MM.1S (cell line): Measurements from ENCODE around the gene MICALL2.

ENCODE experiments used
- DNase-seq: peaks from one replicate; pipeline ENCODE4 v3.0.0-alpha.2; 2015
- H2AFZ ChIP-seq: fragments of 300-600 bp; sonication (generic); 2 replicates; pipeline ENCODE4 v1.6.0; 2016; ENCODE audit warnings: antibody characterized with exemption, low read length
- H3F3A ChIP-seq: fragments of 300-600 bp; sonication (generic); 2 replicates; pipeline ENCODE4 v1.6.1; 2016; ENCODE audit warnings: mild to moderate bottlenecking, antibody characterized with exemption, low read length, moderate library complexity, mixed read lengths; ENCODE audit not compliant: insufficient read depth
- H3K27ac ChIP-seq: fragments of 300-600 bp; sonication (generic); 2 replicates; pipeline ENCODE4 v1.5.1; 2016; ENCODE audit warnings: mild to moderate bottlenecking, low read length
- H3K27me3 ChIP-seq: fragments of 300-600 bp; sonication (generic); replicated peaks from 2 replicates; pipeline ENCODE4 v1.6.0; 2016; ENCODE audit warnings: low read length; ENCODE audit not compliant: insufficient read depth
- H3K36me3 ChIP-seq: fragments of 300-600 bp; sonication (generic); replicated peaks from 2 replicates; pipeline ENCODE4 v1.6.1; 2016; ENCODE audit warnings: mild to moderate bottlenecking, low read length, mixed read lengths; ENCODE audit not compliant: insufficient read depth
- H3K4me1 ChIP-seq: fragments of 300-600 bp; sonication (generic); 2 replicates; pipeline ENCODE4 v1.6.1; 2016; ENCODE audit warnings: low read length, mixed read lengths
- H3K4me2 ChIP-seq: fragments of 300-600 bp; sonication (generic); 2 replicates; pipeline ENCODE4 v1.6.0; 2016; ENCODE audit warnings: low read depth, low read length
- H3K4me3 ChIP-seq: fragments of 300-600 bp; sonication (generic); 2 replicates; pipeline ENCODE4 v1.5.1; 2016; ENCODE audit warnings: low read length, mixed read lengths
- H3K79me2 ChIP-seq: fragments of 300-600 bp; sonication (generic); 2 replicates; pipeline ENCODE4 v1.6.1; 2016; ENCODE audit warnings: mixed run types, low read length, mixed read lengths
- H3K9ac ChIP-seq: fragments of 300-600 bp; sonication (generic); 2 replicates; pipeline ENCODE4 v1.6.1; 2016; ENCODE audit warnings: low read length, mixed read lengths
- H3K9me2 ChIP-seq: fragments of 300-600 bp; sonication (generic); replicated peaks from 2 replicates; pipeline ENCODE4 v1.6.1; 2016; ENCODE audit warnings: mild to moderate bottlenecking, low read length, mixed read lengths; ENCODE audit not compliant: insufficient read depth
- H3K9me3 ChIP-seq: fragments of 300-600 bp; sonication (generic); replicated peaks from 2 replicates; pipeline ENCODE4 v1.6.1; 2016; ENCODE audit warnings: mild to moderate bottlenecking, low read length, mixed read lengths; ENCODE audit not compliant: insufficient read depth
- H4K20me1 ChIP-seq: fragments of 300-600 bp; sonication (generic); 2 replicates; pipeline ENCODE4 v1.6.1; 2016; ENCODE audit warnings: mild to moderate bottlenecking, low read length, moderate library complexity, mixed read lengths; ENCODE audit not compliant: insufficient read depth
- EZH2 ChIP-seq: fragments of 300-600 bp; sonication (generic); optimal IDR thresholded peaks from 2 replicates; pipeline ENCODE3; 2017; ENCODE audit warnings: low read depth, mild to moderate bottlenecking, antibody characterized with exemption, low read length, mixed read lengths
- EZH2phosphoT487 ChIP-seq: fragments of 300-600 bp; sonication (generic); IDR thresholded peaks from 2 replicates; pipeline ENCODE4 v1.6.1; 2018; ENCODE audit warnings: antibody characterized with exemption, low read length
- TF ChIP-seq, protein P1 (sequence below): fragments of 300-600 bp; sonication (generic); IDR thresholded peaks from 2 replicates; pipeline ENCODE4 v1.5.1; 2016; ENCODE audit warnings: antibody characterized with exemption, low read length, mixed read lengths

The MICALL2 gene

DNA sequence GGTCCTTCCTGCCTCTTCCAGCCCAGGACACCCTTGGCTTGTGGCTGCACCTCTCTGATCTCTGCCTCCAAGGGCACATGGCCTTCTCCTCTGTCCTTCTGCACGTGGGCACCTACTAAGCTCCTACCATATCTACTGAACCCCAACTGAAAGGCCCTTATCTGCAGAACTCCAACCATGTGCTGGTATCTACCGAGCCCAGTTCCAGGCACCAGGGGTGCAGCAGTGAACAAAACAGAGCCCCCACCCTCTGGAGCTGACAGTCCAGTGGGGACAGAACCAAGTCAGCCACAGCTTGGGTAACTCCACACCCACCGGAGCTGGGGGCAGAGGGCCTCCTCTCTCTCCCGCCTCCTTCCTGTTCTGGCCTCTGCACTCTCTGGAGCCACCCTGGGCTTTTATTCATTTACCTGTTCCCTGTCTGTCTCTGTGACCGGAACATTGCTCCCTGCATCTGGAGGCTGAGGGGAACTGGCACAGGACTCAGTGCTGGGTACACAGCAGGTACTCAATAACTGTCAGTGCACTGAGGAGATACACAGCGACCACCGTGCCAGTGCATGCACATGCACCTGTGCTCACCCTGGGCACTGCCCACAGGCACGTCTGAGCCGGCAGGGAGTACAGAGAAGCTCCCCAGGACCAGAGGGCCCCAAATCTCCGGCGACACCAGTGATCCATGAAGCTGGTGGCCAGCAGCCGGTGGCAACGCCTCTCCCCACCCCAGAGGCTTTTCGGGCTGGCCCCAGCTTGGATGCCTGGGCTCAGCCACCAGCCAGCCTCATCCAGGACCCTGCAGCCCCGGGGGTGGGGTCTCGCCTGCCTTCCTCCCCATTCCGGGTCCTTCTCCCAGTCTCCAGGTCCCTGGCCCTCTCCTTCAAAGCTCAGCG lies 2.0 kb downstream of the MICALL2 start:
- peaks cover 9% of the 10 kb centered on the region; the same call in 1 of the 2 replicates for H3F3A ChIP-seq
- H3K9me3 ChIP-seq: no peaks in the 10 kb centered on the region
- H3K4me3 ChIP-seq: no peak overlapping the region
- no peak for TF ChIP-seq EZH2
- no peak for TF ChIP-seq EZH2phosphoT487
- TF ChIP-seq, protein P1, sequence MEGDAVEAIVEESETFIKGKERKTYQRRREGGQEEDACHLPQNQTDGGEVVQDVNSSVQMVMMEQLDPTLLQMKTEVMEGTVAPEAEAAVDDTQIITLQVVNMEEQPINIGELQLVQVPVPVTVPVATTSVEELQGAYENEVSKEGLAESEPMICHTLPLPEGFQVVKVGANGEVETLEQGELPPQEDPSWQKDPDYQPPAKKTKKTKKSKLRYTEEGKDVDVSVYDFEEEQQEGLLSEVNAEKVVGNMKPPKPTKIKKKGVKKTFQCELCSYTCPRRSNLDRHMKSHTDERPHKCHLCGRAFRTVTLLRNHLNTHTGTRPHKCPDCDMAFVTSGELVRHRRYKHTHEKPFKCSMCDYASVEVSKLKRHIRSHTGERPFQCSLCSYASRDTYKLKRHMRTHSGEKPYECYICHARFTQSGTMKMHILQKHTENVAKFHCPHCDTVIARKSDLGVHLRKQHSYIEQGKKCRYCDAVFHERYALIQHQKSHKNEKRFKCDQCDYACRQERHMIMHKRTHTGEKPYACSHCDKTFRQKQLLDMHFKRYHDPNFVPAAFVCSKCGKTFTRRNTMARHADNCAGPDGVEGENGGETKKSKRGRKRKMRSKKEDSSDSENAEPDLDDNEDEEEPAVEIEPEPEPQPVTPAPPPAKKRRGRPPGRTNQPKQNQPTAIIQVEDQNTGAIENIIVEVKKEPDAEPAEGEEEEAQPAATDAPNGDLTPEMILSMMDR: no peak
- peaks cover 8% of the 10 kb centered on the region for H3K79me2 ChIP-seq
- no peak overlapping the region for H2AFZ ChIP-seq
- H3K4me2 ChIP-seq: no peak overlapping the region
- H3K27me3 ChIP-seq: no peaks in the 10 kb centered on the region
- H4K20me1 ChIP-seq: no peaks in the 10 kb centered on the region
- DNase-seq: no peak
- no peaks in the 10 kb centered on the region for H3K36me3 ChIP-seq
- H3K9ac ChIP-seq: no peak overlapping the region
- H3K27ac ChIP-seq: no peak overlapping the region
- peaks cover 24% of the 10 kb centered on the region; the same call in 1 of the 2 replicates for H3K4me1 ChIP-seq
- no peaks in the 10 kb centered on the region for H3K9me2 ChIP-seq

- H3K9me3 ChIP-seq: no peaks in the 10 kb centered on the region
- peak overlapping the region; percentile 92 for H3K4me2 ChIP-seq
- H3K9ac ChIP-seq: peak overlapping the region; percentile 45
- DNase-seq: no peak
- H3K36me3 ChIP-seq: no peaks in the 10 kb centered on the region
- H3K4me3 ChIP-seq: peak overlapping the region; percentile 43
- TF ChIP-seq, protein P1: no peak
- TF ChIP-seq EZH2 (no peak), EZH2phosphoT487 (no peak)
- H2AFZ ChIP-seq: peak overlapping the region; percentile 4
- peaks cover 8% of the 10 kb centered on the region for H3K79me2 ChIP-seq
- peaks cover 24% of the 10 kb centered on the region; the same call in 1 of the 2 replicates for H3K4me1 ChIP-seq
- peaks cover 9% of the 10 kb centered on the region; the same call in 1 of the 2 replicates for H3F3A ChIP-seq
- peak overlapping the region; percentile 66; the same call in 1 of the 2 replicates for H3K27ac ChIP-seq
- H3K27me3 ChIP-seq: no peaks in the 10 kb centered on the region
- H3K9me2 ChIP-seq: no peaks in the 10 kb centered on the region
- no peaks in the 10 kb centered on the region for H4K20me1 ChIP-seq
Observed at GRCh38 chr7:1455955-1456354, 3.3 kb downstream of the MICALL2 start.

DNA sequence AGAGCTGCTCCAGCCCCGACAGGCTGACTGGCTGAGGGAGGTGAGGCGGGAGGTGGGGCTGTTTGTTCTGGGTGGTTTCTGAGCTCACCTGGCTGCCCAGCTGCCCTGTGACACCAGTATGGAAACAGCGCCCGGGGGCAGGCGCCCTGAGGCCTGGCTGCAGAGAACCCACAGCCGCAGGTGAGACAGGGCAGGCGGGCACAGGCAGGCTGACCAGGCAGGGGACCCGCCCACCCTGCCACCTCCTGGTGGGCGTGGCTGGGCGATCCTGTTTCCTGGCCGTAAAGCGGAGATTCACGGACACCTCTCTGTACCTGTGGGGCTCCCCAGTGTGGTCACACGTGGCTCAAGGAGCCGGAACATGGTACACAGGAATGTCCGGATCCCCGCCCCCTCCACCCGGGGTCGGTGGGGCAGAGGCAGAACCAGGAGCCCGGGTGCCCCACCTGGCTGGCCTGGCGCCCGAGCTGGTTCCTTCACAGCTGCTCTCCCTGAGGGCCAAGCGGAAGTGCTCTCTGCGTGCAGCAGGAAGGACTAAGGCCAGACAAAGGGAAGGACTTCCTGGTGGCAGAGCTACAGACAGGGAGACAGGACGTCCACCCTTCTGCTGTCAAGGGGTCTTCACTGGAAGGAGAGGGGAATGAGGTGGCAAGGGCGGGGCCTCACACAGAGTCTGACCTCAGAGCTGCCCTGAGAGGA lies 3.9 kb downstream of the MICALL2 start:
- Histone ChIP-seq H3K9me2 (no peaks in the 10 kb centered on the region), H2AFZ (peak overlapping the region; percentile 4), H3K9ac (peak overlapping the region; percentile 45), H3K4me1 (peaks cover 22% of the 10 kb centered on the region; the same call in 1 of the 2 replicates), H4K20me1 (no peaks in the 10 kb centered on the region), H3K9me3 (no peaks in the 10 kb centered on the region), H3K4me2 (peak overlapping the region; percentile 92), H3K4me3 (peak overlapping the region; percentile 43), H3F3A (peaks cover 9% of the 10 kb centered on the region; the same call in 1 of the 2 replicates), H3K27ac (peak overlapping the region; percentile 66; the same call in 1 of the 2 replicates), H3K36me3 (no peaks in the 10 kb centered on the region), H3K27me3 (no peaks in the 10 kb centered on the region), H3K79me2 (peaks cover 8% of the 10 kb centered on the region)
- DNase-seq: peak; percentile 91
- TF ChIP-seq EZH2 (no peak), EZH2phosphoT487 (no peak)
- TF ChIP-seq, protein P1: no peak
